Measurements from ENCODE around the gene TGFBR3. TPM values are rescaled to one million over a fixed set of nuclear protein-coding genes. Genes with fewer than 3 reads are reported as not detected.

TGFBR3 gene
- polyA plus RNA-seq, 1 donor (not counting 4 experiments of a cell fraction or from before 2014, with no cell fraction given) = 1.2 TPM

- H3K4me1 ChIP-seq (ENCODE audit: control insufficient read depth, extremely low read depth, insufficient read depth, low read length) = peaks cover 1% of the 10 kb centered on the region
- no peaks in the 10 kb centered on the region for H3K27me3 ChIP-seq (ENCODE audit: control insufficient read depth, extremely low read depth, insufficient read depth, low read length)
- DNase-seq (ENCODE audit: low read depth, low spot score) (no peak), FAIRE-seq (no peak)
- H3K79me2 ChIP-seq (ENCODE audit: control insufficient read depth, insufficient read depth, low read length) = no peaks in the 10 kb centered on the region
- H3K4me3 ChIP-seq (ENCODE audit: control insufficient read depth in 2 of 3, extremely low read depth in 1 of 3, insufficient read depth in 2 of 3, low read depth in 1 of 3, low read length in 3 of 3) = no peak overlapping the region
- H3K9me1 ChIP-seq (ENCODE audit: control insufficient read depth, extremely low read depth, insufficient read depth, low read length) = no peaks in the 10 kb centered on the region
- H3K9ac ChIP-seq (ENCODE audit: control insufficient read depth, extremely low read depth, insufficient read depth, low read length) = no peak overlapping the region
- H3K4me2 ChIP-seq (ENCODE audit: control insufficient read depth, extremely low read depth, insufficient read depth, low read depth, low read length) = no peak overlapping the region
- dilution Hi-C loops (cut with MboI; ENCODE audit: extremely low pct_ligation_motif_present, low sequenced_read_pairs) = no loop called here
- H4K20me1 ChIP-seq (ENCODE audit: control insufficient read depth, extremely low read depth, insufficient read depth, low read length) = no peaks in the 10 kb centered on the region
- no peak overlapping the region for H3K27ac ChIP-seq (ENCODE audit: control insufficient read depth, insufficient read depth, low read length)
- TF ChIP-seq, protein P1, sequence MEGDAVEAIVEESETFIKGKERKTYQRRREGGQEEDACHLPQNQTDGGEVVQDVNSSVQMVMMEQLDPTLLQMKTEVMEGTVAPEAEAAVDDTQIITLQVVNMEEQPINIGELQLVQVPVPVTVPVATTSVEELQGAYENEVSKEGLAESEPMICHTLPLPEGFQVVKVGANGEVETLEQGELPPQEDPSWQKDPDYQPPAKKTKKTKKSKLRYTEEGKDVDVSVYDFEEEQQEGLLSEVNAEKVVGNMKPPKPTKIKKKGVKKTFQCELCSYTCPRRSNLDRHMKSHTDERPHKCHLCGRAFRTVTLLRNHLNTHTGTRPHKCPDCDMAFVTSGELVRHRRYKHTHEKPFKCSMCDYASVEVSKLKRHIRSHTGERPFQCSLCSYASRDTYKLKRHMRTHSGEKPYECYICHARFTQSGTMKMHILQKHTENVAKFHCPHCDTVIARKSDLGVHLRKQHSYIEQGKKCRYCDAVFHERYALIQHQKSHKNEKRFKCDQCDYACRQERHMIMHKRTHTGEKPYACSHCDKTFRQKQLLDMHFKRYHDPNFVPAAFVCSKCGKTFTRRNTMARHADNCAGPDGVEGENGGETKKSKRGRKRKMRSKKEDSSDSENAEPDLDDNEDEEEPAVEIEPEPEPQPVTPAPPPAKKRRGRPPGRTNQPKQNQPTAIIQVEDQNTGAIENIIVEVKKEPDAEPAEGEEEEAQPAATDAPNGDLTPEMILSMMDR (optimal IDR thresholded peaks at IDR 0.05 in 1 of 3, IDR thresholded peaks at IDR 0.05 in 1 of 3, conservative IDR thresholded peaks at IDR 0.05 in 1 of 3; ENCODE audit: extremely low read depth in 1 of 3, insufficient read depth in 2 of 3, low read length in 3 of 3) = no peak
- TF ChIP-seq EZH2 (IDR thresholded peaks at IDR 0.05; ENCODE audit: low read length) = no peak
- no peaks in the 10 kb centered on the region for H3K36me3 ChIP-seq (ENCODE audit: control insufficient read depth in 2 of 2, extremely low read depth in 1 of 2, insufficient read depth in 2 of 2, low read length in 2 of 2)
- H2AFZ ChIP-seq (ENCODE audit: control insufficient read depth, low read length) = no peak overlapping the region
- H3K9me3 ChIP-seq (ENCODE audit: control insufficient read depth, low read depth, low read length) = no peaks in the 10 kb centered on the region
These were observed 134.7 kb downstream of the TGFBR3 start for GRCh38 chr1:91751275-91751674.

GRCh38 chr1:91750398-91750996 is 135.5 kb downstream of the TGFBR3 start:
- H3K4me2 ChIP-seq (ENCODE audit: control insufficient read depth, extremely low read depth, insufficient read depth, low read depth, low read length) = no peak overlapping the region
- H3K36me3 ChIP-seq (ENCODE audit: control insufficient read depth in 2 of 2, extremely low read depth in 1 of 2, insufficient read depth in 2 of 2, low read length in 2 of 2) = no peaks in the 10 kb centered on the region
- H3K4me1 ChIP-seq (ENCODE audit: control insufficient read depth, extremely low read depth, insufficient read depth, low read length) = peaks cover 9% of the 10 kb centered on the region
- H3K4me3 ChIP-seq (ENCODE audit: control insufficient read depth in 2 of 3, extremely low read depth in 1 of 3, insufficient read depth in 2 of 3, low read depth in 1 of 3, low read length in 3 of 3) = no peak overlapping the region
- FAIRE-seq (no peak), DNase-seq (ENCODE audit: low read depth, low spot score) (no peak)
- no peaks in the 10 kb centered on the region for H3K79me2 ChIP-seq (ENCODE audit: control insufficient read depth, insufficient read depth, low read length)
- no peak overlapping the region for H3K9ac ChIP-seq (ENCODE audit: control insufficient read depth, extremely low read depth, insufficient read depth, low read length)
- no peaks in the 10 kb centered on the region for H3K9me1 ChIP-seq (ENCODE audit: control insufficient read depth, extremely low read depth, insufficient read depth, low read length)
- no peaks in the 10 kb centered on the region for H3K27me3 ChIP-seq (ENCODE audit: control insufficient read depth, extremely low read depth, insufficient read depth, low read length)
- no peak overlapping the region for H3K27ac ChIP-seq (ENCODE audit: control insufficient read depth, insufficient read depth, low read length)
- dilution Hi-C loops (cut with MboI; ENCODE audit: extremely low pct_ligation_motif_present, low sequenced_read_pairs) = no loop called here
- no peaks in the 10 kb centered on the region for H3K9me3 ChIP-seq (ENCODE audit: control insufficient read depth, low read depth, low read length)
- TF ChIP-seq, protein P1 (optimal IDR thresholded peaks at IDR 0.05 in 1 of 3, IDR thresholded peaks at IDR 0.05 in 1 of 3, conservative IDR thresholded peaks at IDR 0.05 in 1 of 3; ENCODE audit: extremely low read depth in 1 of 3, insufficient read depth in 2 of 3, low read length in 3 of 3) = no peak
- TF ChIP-seq EZH2 (IDR thresholded peaks at IDR 0.05; ENCODE audit: low read length) = no peak
- H4K20me1 ChIP-seq (ENCODE audit: control insufficient read depth, extremely low read depth, insufficient read depth, low read length) = no peaks in the 10 kb centered on the region
- H2AFZ ChIP-seq (ENCODE audit: control insufficient read depth, low read length) = no peak overlapping the region

Data from keratinocyte (primary cell).